HCT116 (cell line): ENCODE measurements around the gene SERPINB12. TPM values are rescaled to one million over a fixed set of nuclear protein-coding genes. Genes with fewer than 3 reads are reported as not detected.
A peak's percentile ranks its signal among the peaks of the same experiment; 100 is the strongest.

Experiments
- ATAC-seq: fragments of 200-7000 bp; cut with Tn5 transposase; 2 replicates; pipeline ENCODE4 v1.9.1; 2020; ENCODE audit warnings: mild to moderate bottlenecking, moderate library complexity
- BruUV-seq: library from RNA; stranded (reverse); fragments of 400-500 nt; replicated peaks from 2 replicates; lab custom pipeline; 2021; lab: Mats Ljungman, UMichigan
- CTCF ChIA-PET: fragments of 300-600 bp; sonication (Branson Sonifier 250); formaldehyde crosslinking; loops from one replicate; lab custom pipeline; 2021; ENCODE audit warnings: antibody characterized with exemption; lab: Charles Lee
- POLR2A ChIA-PET: fragments of 300-600, 350-600 bp; sonication (Branson Sonifier 250); formaldehyde crosslinking; loops from one replicate; lab custom pipeline; 2021; ENCODE audit warnings: antibody characterized with exemption; lab: Charles Lee
- RAD21 ChIA-PET, 2 experiments: fragments of 300-600 bp; sonication (Branson Sonifier 250); formaldehyde crosslinking; loops; one replicate each; lab custom pipeline; 2023; ENCODE audit warnings: low total read pairs in 2 of 2; ENCODE audit not compliant: uncharacterized antibody in 2 of 2, unreplicated experiment in 2 of 2, low non-redundant PET in 1 of 2; lab: Charles Lee
- DNase-seq: peaks from one replicate; pipeline ENCODE4 v3.0.0-alpha.2; 2010; ENCODE audit warnings: low read depth, low spot score
- H2AFZ ChIP-seq: fragments of 200-600 bp; shearing (Covaris generic), sonication (generic); 2 replicates; pipeline ENCODE4 v1.6.1; 2017; ENCODE audit warnings: low read depth, mixed run types, mixed read lengths, antibody characterized with exemption, low read length; ENCODE audit not compliant: poor library complexity, severe bottlenecking
- H3K27ac ChIP-seq: 2 replicates; pipeline ENCODE4 v1.5.1; 2012; ENCODE audit warnings: low read depth, low read length
- H3K27me3 ChIP-seq: fragments of 200-600 bp; sonication (generic); 2 replicates; pipeline ENCODE4 v1.6.1; 2016; ENCODE audit warnings: mixed run types, low read length, mixed read lengths; ENCODE audit not compliant: insufficient read depth
- H3K36me3 ChIP-seq, 2 experiments: fragments of 200-500 bp in 1 of 2; fragments of 200-600 bp in 1 of 2; sonication (Bioruptor generic) in 1 of 2; sonication (generic) in 1 of 2; 2 replicates each; pipeline versions ENCODE4 v1.5.1 to v1.6.1; 2014 to 2016; ENCODE audit warnings: low read length in 2 of 2, inconsistent platforms in 1 of 2, mixed read lengths in 1 of 2, mixed run types in 1 of 2; ENCODE audit not compliant: insufficient read depth in 2 of 2, control insufficient read depth in 1 of 2
- H3K4me1 ChIP-seq, 2 experiments: fragments of 200-600 bp in 1 of 2; sonication (generic) in 1 of 2; 2 replicates each; pipeline versions ENCODE4 v1.5.1 to v1.6.1; 2012 to 2017; ENCODE audit warnings: low read length in 2 of 2, inconsistent platforms in 1 of 2, mild to moderate bottlenecking in 1 of 2, mixed read lengths in 1 of 2, mixed run types in 1 of 2, moderate library complexity in 1 of 2; ENCODE audit not compliant: insufficient read depth in 2 of 2, control insufficient read depth in 1 of 2
- H3K4me2 ChIP-seq: fragments of 200-600 bp; sonication (generic); 2 replicates; pipeline ENCODE4 v1.6.1; 2017; ENCODE audit warnings: mixed run types, low read length, mixed read lengths
- H3K4me3 ChIP-seq, 2 experiments: fragments of 200-600 bp in 1 of 2; sonication (generic) in 1 of 2; replicated peaks in 1 of 2; 2 replicates each; pipeline ENCODE4 v1.5.1; 2011 to 2016; ENCODE audit warnings: low read length in 2 of 2, control low read depth in 1 of 2, low read depth in 1 of 2, mild to moderate bottlenecking in 1 of 2, mixed read lengths in 1 of 2, mixed run types in 1 of 2
- H3K79me2 ChIP-seq: fragments of 200-600 bp; sonication (generic); 2 replicates; pipeline ENCODE4 v1.6.1; 2017; ENCODE audit warnings: mild to moderate bottlenecking, mixed run types, low read length, moderate library complexity, mixed read lengths; ENCODE audit not compliant: insufficient read depth
- H3K9ac ChIP-seq: fragments of 200-600 bp; sonication (generic); 2 replicates; pipeline ENCODE4 v1.6.1; 2016; ENCODE audit warnings: low read length, mixed read lengths
- H3K9me2 ChIP-seq: fragments of 200-600 bp; sonication (generic), shearing (Covaris generic); 2 replicates; pipeline ENCODE4 v1.6.1; 2017; ENCODE audit warnings: mixed run types, mild to moderate bottlenecking, moderate library complexity; ENCODE audit not compliant: insufficient read depth
- H3K9me3 ChIP-seq, 2 experiments: fragments of 200-500 bp in 1 of 2; fragments of 200-600 bp in 1 of 2; sonication (Bioruptor generic) in 1 of 2; sonication (generic) in 1 of 2; 2 replicates each; pipeline ENCODE4 v1.6.1; 2014 to 2017; ENCODE audit warnings: low read length in 2 of 2, mixed read lengths in 2 of 2, inconsistent platforms in 1 of 2, low read depth in 1 of 2, mild to moderate bottlenecking in 1 of 2, mixed run types in 1 of 2, moderate library complexity in 1 of 2; ENCODE audit not compliant: control insufficient read depth in 1 of 2, insufficient read depth in 1 of 2
- H4K20me1 ChIP-seq: fragments of 200-600 bp; sonication (generic), shearing (Covaris generic); 2 replicates; pipeline ENCODE4 v1.6.1; 2017; ENCODE audit warnings: mixed run types, mild to moderate bottlenecking, moderate library complexity; ENCODE audit not compliant: insufficient read depth
- ATF3 ChIP-seq: IDR thresholded peaks from 2 replicates; pipeline ENCODE4 v1.6.1; 2012
- CBX3 ChIP-seq: IDR thresholded peaks from 2 replicates; pipeline ENCODE4 v1.6.1; 2012; ENCODE audit warnings: low read depth
- CEBPB ChIP-seq: IDR thresholded peaks from 2 replicates; pipeline ENCODE4 v1.6.1; 2012; ENCODE audit warnings: low read depth
- CTCF ChIP-seq, 3 experiments: fragments of 200-600 bp in 1 of 3; sonication (generic) in 1 of 3; IDR thresholded peaks in 2 of 3; conservative IDR thresholded peaks in 1 of 3; 2 replicates each; pipeline ENCODE4 v1.5.1; 2012 to 2017; ENCODE audit warnings: low read depth in 2 of 3, low read length in 2 of 3, antibody characterized with exemption in 1 of 3, borderline replicate concordance in 1 of 3, control low read depth in 1 of 3, mild to moderate bottlenecking in 1 of 3, mixed read lengths in 1 of 3, mixed run types in 1 of 3, moderate library complexity in 1 of 3; ENCODE audit not compliant: insufficient read depth in 1 of 3
- EGR1 ChIP-seq: IDR thresholded peaks from 2 replicates; pipeline ENCODE4 v1.6.1; 2012; ENCODE audit warnings: low read depth
- ELF1 ChIP-seq: IDR thresholded peaks from 2 replicates; pipeline ENCODE4 v1.6.1; 2012; ENCODE audit warnings: low read depth, borderline replicate concordance
- EZH2phosphoT487 ChIP-seq: fragments of 200-600 bp; IDR thresholded peaks from 2 replicates; pipeline ENCODE4 v1.6.1; 2018; ENCODE audit warnings: antibody characterized with exemption, borderline replicate concordance
- FOSL1 ChIP-seq: IDR thresholded peaks from 2 replicates; pipeline ENCODE4 v1.6.1; 2012; ENCODE audit warnings: low read depth
- JUND ChIP-seq: IDR thresholded peaks from 2 replicates; pipeline ENCODE4 v1.6.1; 2012
- POLR2A ChIP-seq: IDR thresholded peaks from 2 replicates; pipeline ENCODE4 v1.7.0; 2011; ENCODE audit warnings: borderline replicate concordance; ENCODE audit not compliant: insufficient read depth, insufficient read length; ENCODE audit errors: extremely low read depth
- POLR2AphosphoS5 ChIP-seq: IDR thresholded peaks from 2 replicates; pipeline ENCODE4 v1.6.1; 2011; ENCODE audit warnings: mild to moderate bottlenecking, low read depth, low read length, moderate library complexity
- REST ChIP-seq: IDR thresholded peaks from 2 replicates; pipeline ENCODE4 v1.6.1; 2012; ENCODE audit warnings: low read depth
- SIN3A ChIP-seq: IDR thresholded peaks from 2 replicates; pipeline ENCODE4 v1.6.1; 2012; ENCODE audit warnings: low read depth
- SP1 ChIP-seq: IDR thresholded peaks from 2 replicates; pipeline ENCODE4 v1.6.1; 2012; ENCODE audit warnings: low read depth
- SRF ChIP-seq: IDR thresholded peaks from 2 replicates; pipeline ENCODE4 v1.6.1; 2012; ENCODE audit warnings: low read depth
- TCF7L2 ChIP-seq: IDR thresholded peaks from 2 replicates; pipeline ENCODE4 v1.7.0; 2011; ENCODE audit warnings: borderline replicate concordance, inconsistent platforms; ENCODE audit not compliant: insufficient read depth, insufficient read length; ENCODE audit errors: extremely low read depth
- YY1 ChIP-seq: IDR thresholded peaks from 2 replicates; pipeline ENCODE4 v1.6.1; 2011; ENCODE audit warnings: low read length, low read depth, moderate library complexity, mild to moderate bottlenecking; ENCODE audit not compliant: insufficient replicate concordance; ENCODE audit errors: extremely low read depth
- ZBTB33 ChIP-seq: IDR thresholded peaks from 2 replicates; pipeline ENCODE4 v1.6.1; 2011; ENCODE audit warnings: mild to moderate bottlenecking, low read length, moderate library complexity; ENCODE audit not compliant: insufficient replicate concordance; ENCODE audit errors: extremely low read depth
- ZFX ChIP-seq: fragments of 450-650 bp; IDR thresholded peaks from 2 replicates; pipeline ENCODE4 v1.6.1; 2017
- ZNF274 ChIP-seq: fragments of 200-500 bp; sonication (Bioruptor generic); IDR thresholded peaks from 2 replicates; pipeline ENCODE4 v1.6.1; 2014; ENCODE audit warnings: mild to moderate bottlenecking, low read depth, low read length, inconsistent platforms
- intact Hi-C: fragments of 100-400 bp; cut with micrococcal nuclease; formaldehyde crosslinking; loops from 2 replicates; pipeline ENCODE4 v1.10.0; 2022
- total RNA-seq: library from RNA; stranded (reverse); gene quantifications from one replicate; pipeline ENCODE4 v1.2.1, GENCODE V29; 2021; ENCODE audit not compliant: unreplicated experiment

SERPINB12 gene
- total RNA-seq, 1 experiment from 2014 or later: not detected

DNA sequence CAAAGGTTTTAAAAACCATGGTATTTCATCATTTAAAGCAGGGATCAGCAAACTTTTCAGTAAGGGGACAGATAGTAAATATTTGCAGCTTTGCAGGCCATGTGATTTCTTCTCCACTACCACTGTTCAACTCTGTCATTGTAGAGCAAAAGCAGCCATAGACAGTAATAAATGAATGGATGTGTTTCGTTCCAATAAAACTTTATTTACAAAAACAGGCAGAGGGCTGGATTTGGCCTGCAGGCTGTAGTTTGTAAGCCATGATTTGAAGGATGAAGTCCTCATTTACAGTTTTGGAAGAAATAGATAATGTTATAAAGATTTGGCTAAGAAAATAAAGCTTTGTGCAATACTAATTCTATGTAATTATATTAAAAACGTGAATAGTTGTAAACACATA, 1.8 kb downstream of the SERPINB12 start:
- peak overlapping the region; percentile 36 for H2AFZ ChIP-seq
- no peaks in the 10 kb centered on the region for H3K27me3 ChIP-seq
- no peak overlapping the region for H3K4me3 ChIP-seq
- H3K9ac ChIP-seq: no peak overlapping the region
- intact Hi-C loops: no loop called here
- no TSS peak for BruUV-seq
- H3K79me2 ChIP-seq: no peaks in the 10 kb centered on the region
- H3K4me1 ChIP-seq: no peaks in the 10 kb centered on the region
- no peaks in the 10 kb centered on the region for H3K36me3 ChIP-seq
- DNase-seq: no peak
- H3K9me3 ChIP-seq: no peaks in the 10 kb centered on the region
- no peak overlapping the region for H3K4me2 ChIP-seq
- no peaks in the 10 kb centered on the region for H4K20me1 ChIP-seq
- RAD21 ChIA-PET: no interaction called here
- TF ChIP-seq YY1 (no peak), REST (no peak), POLR2AphosphoS5 (no peak), ZBTB33 (no peak), SP1 (no peak), POLR2A (no peak), FOSL1 (no peak), ATF3 (no peak), TCF7L2 (no peak), CTCF (IDR thresholded peaks at IDR 0.05 in 2 of 3, conservative IDR thresholded peaks at IDR 0.05 in 1 of 3; ENCODE audit: borderline replicate concordance in 1 of 3, insufficient read depth in 1 of 3, low read depth in 2 of 3, low read length in 2 of 3) (no peak), CEBPB (no peak), EGR1 (no peak), ZNF274 (no peak), JUND (no peak), SRF (no peak), ELF1 (no peak), EZH2phosphoT487 (no peak), CBX3 (no peak), SIN3A (no peak), ZFX (no peak)
- TF ChIP-seq, all 23 proteins: peak for 0
- ChIA-PET CTCF (no interaction called here), POLR2A (no interaction called here)
- ATAC-seq: no peak
- no peaks in the 10 kb centered on the region for H3K9me2 ChIP-seq
- no peak overlapping the region for H3K27ac ChIP-seq
